Measurements from ENCODE around the gene RPL18A.

- TF ChIP-seq CTCF (conservative IDR thresholded peaks at IDR 0.05; ENCODE audit: low read length) (no peak), EZH2phosphoT487 (IDR thresholded peaks at IDR 0.05; ENCODE audit: borderline replicate concordance, low read depth, low read length) (no peak)
Observed at GRCh38 chr19:17910791-17911360, 51.2 kb downstream of the RPL18A start.

Measured in OCI-LY7 (cell line).